Measurements from ENCODE around the gene RAP2C.
"Not testable (repeated sequence)": the region's sequence is repeated elsewhere in the genome, so short reads cannot be mapped to it uniquely, and the experiment has no call there.

RAP2C gene

DNA sequence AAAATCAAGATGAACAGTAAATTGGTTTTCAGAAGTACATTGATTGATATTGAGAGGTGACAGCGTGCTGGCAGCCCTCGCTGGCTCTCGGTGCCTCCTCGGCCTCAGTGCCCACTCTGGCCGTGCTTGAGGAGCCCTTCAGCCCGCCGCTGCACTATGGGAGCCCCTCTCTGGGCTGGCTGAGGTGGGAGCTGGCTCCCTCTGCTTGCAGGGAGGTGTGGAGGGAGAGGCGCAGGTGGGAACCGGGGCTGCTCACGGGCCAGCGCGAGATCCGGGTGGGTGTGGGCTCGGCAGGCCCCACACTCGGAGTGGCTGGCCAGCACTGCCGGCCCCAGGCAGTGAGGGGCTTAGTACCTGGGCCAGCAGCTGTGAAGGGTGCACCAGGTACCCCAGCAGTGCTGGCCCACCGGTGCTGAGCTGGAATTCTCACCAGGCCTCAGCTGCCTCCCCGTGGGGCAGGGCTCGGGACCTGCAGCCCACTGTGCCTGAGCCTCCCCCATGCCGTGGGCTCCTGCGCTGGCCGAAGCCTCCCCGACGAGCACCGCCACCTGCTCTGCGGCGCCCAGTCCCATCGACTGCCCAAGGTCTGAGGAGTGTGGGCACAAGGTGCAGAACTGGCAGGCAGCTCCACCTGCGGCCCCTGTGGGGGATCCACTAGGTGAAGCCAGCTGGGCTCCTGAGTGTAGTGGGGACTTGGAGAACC is 25.2 kb downstream of the RAP2C start:
- no peak for DNase-seq

DNA sequence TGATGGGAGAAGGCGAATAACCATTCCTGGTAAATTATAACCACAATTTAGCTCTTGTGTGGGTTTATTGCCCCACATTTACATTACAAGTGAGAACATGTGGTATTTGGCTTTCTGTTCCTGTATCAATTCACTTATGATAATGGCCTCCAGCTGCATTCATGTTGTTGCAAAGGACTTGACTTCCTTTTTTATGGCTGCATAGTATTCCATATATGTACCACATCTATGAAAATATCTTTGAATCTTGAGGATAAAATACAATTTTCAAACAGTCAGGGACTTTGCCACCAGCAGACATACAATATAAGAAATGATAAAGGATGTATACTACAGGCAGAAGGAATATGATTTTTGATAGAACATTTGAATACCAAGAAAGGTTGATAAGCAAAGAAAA is 27.3 kb downstream of the RAP2C start:
- no peak for DNase-seq

DNA sequence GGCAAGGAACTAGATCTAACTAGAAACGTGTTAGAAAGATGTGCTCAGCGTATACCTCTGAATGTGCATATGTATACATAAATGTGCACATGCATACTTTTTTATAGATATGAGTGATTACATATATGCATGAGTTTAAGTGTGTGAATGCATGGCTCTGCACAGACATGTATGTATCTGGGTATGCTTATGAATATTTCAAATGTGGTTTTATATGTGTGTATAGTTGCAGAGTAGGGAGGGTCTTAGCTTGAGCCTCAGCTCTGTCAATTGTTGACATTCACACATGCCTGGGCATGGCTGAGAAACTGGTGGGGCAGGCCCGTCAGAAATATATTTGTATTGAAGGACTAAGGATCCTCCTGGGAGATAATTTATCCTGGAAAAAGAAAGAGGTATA is 31.1 kb downstream of the RAP2C start:
- no peak for DNase-seq

DNA sequence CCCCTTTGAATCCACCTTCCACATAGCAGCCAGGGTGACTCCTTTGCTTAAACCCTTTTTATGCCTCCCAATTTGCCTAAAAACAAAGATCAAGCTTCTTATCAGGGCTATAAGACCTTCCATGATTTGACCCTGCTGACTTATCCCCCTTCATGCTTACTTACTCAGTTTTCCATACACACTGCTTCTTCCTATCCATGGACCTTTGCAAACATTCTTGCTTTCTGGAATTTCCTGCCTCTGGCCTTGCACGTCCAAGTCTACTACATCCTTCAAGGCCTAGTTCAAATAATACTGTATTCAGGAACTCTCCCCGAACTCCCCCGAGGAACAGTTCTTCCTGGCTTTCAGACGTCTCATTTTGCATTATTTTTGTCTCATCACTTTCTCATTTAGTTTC is 31.8 kb downstream of the RAP2C start:
- no peak for DNase-seq

DNA sequence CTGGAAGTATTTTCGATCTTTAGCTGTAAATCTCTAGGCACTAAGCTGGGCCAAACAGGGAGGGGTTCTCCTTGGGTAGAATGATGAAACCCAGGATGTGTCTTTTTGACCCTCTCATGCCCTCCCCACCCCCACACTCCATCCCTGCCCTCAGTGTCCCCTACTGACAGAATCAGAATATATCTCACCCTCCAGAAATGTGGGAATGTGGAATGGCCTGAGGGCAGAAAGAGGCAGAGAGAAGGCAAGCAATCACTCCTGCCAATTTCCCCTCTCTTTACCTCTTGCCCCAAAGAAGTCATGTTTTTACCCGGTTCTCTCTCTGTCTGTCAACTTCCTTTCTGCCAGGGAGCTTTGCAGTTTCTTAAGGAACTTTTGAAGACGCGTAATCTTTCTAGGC is 34.4 kb downstream of the RAP2C start:
- DNase-seq, result no peak

DNA sequence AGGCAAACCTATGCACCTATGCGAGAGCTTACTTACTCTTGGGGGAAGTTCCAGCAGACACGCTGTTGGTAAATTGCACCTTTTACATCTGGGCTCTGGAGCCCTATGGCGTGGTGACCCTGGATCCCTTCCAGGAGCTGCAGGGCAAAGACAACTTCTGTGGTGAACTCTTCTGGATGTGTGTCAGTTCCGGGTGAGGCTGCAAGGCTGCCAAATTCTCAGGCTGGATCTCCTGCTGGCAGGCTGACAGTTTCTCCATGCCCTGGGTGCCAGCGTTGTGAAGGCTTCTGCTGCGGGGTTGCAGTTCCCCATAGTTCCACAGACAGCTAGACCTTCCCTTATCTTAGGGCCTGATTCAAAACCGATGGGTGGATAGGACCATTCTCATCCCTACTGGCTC is 37.9 kb downstream of the RAP2C start:
- no peak for DNase-seq

DNA sequence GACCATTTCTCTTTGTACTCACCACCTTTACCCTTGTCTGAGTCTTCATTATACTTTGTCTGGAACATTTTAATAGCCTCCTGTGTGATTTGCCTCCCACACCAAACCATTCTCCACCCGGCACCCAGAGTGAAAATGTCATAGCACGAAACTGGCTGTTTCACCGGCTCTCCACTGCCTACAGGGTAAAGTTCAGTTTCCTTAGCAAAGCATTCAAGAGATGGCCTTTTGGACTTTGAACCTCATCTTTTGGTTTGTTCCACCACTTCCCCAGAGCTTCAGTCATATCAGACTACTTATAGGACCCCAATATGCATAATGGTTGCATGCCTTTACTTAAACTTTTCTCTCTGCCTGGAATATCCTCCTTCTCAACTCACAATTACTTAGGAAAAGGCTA is 38.3 kb downstream of the RAP2C start:
- DNase-seq, result no peak

DNA sequence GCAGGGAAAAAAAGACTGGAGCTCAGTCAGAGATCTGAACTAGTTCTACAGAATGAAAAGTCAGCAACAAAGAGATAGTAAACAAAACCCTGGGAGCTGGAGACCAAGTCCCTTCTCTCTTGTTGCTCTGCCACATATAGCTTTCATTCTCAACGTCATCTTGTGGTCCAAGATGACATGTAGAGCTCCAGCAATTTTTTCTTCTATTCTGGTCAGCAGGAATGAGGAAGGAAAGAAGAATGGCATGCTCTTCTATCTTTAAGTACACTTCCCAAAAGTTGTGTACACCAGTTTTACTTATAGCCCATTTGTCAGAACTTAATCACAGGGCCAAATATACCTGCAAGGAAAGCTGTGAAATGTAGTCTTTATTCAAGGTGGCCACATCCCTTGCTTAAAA is 45.6 kb downstream of the RAP2C start:
- DNase-seq, result peak; percentile 3

DNA sequence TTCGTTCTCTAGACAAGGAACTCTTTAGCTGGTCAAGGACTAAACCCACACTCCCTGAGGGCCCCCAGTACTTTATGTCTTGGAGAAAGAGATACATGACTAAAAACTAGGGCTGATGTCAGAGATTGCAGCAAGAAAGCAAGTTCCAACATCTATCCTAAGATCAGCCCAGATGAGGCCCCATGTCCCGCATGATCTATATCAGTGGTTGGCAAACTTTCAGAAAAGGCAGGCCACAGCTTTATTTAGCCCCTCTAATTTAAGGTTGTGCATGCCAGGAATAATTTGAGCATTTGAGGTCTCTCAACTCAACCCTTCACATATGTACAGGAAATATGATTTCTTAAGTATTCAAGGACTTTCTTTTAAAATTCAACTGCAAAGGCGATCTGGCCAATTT is 47.4 kb downstream of the RAP2C start:
- no peak for DNase-seq

DNA sequence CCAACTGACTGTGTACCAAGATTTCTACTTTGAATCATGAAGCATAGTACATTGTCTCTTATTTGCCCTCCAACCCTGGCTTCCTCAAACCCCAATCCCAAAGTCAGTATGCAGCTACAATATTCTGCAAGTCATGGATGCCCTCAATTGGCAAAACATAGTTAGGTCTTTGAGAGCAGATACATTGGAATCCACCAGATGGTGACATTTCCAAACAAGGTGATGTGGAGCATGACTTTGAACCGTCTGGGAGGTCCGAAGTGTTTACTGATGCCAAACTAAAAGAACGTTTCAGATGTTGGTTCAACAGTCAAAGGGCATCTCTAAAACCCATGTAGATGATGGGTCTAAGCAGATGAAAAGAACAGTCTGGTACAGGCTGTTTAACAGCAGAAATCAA is 47.8 kb downstream of the RAP2C start:
- no peak for DNase-seq

DNA sequence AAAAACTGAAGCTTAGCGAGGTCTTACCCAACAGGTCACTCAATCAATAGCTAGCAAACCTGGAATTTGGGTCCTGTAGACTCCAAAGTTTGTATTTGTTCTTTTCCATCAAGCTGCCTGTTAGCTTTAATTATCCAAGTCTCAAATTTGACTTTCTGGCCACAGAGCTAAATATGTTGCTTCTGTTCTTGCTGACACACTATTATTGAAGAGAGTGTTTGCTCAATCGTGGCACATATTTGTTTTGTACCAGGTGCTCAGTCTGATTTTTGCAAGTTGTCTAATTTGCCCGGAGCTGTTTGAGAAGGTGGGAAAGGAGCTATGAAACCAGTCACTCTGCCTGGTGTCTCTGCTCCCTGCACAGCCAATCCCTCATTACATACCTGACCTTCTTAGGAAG is 49.7 kb downstream of the RAP2C start:
- no peak for DNase-seq

DNA sequence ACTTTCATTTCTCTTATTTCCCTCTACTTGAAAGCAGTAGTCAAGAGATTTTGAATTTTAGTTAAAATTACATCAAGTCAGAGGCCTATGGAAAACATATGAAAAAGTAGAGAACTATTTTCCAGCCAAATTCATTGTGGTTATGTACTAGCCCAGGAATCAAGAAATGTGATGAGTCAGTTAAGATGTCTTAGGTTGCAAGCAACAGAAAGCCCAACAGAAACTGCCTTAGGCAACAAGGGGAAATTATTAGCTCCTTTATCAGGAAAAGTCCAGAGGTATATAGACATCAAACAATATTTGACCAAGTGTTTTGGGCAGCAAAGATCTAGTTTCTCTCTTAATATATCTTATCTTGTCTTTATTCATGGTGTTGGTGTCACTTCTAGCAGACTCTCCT is 53.6 kb downstream of the RAP2C start:
- no peak for DNase-seq

DNA sequence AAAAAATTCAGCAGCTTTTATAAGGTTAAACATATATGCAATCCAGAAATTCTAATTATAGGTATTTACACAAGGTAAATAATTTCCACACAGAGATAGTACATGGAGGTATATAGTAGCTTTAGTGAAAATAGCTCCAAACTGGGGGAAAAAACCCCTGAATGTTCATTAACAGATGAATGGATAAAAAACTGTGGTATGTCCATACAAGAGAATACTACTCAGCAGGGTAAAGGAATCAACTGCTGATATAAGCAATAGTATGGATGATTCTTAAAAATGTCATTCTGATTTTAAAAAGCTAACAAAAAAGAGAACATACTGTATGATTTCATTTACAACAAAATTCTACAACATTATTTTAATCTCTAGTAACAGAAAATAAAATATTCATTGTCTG is 54.2 kb downstream of the RAP2C start:
- DNase-seq, result no peak

DNA sequence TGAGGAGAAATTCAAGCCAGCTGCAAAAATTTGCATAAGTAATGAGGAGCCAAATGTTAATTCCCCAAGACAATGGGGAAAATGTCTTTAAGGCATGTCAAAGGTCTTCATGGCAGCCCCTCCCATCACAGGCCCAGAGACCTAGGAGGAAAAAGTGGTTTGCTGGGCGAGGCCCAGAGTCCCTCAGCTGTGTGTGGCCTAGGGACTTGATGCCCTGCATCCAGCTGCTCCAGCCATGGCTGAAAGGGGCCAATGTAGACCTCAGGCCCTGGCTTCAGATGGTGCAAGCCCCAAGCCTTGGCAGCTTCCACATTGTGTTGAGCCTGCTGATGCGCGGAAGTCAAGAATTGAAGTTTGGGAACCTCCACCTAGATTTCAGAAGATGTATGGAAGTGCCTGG is 56.2 kb downstream of the RAP2C start:
- DNase-seq, result not testable (repeated sequence)

DNA sequence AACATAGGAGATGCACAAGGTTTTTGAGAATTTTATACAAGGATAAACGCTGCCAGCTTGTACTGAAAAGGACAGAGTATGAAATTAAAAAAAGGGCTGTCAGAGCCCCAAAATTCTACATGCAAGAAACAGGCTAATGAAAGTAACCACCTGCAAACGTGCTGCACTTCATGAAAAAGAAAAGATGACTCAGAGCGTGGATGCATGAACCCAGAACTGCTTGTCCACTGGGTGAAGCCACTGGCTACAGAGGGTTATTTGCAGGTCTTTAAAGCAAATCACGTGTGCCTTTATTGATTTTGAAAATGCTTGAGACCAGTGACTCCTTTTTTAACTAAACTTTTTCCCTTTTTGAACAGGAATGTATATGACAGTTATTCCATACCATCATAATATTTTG is 66.1 kb downstream of the RAP2C start:
- DNase-seq, result no peak

Measured in suppressor macrophage treated with lipopolysaccharide for 4 hours (primary cell).